Activated T-cell treated with anti-CD3 and anti-CD28 coated beads for 24 hours (primary cell): ENCODE results near the gene GSPT1.

ENCODE experiments used
- DNase-seq: peaks from one replicate; pipeline ENCODE4 v3.0.0-alpha.2; 2020; ENCODE audit warnings: low read depth

The GSPT1 gene

GRCh38 chr16:11913425-11914079 is 2.2 kb downstream of the GSPT1 start:
- DNase-seq = no peak

DNA sequence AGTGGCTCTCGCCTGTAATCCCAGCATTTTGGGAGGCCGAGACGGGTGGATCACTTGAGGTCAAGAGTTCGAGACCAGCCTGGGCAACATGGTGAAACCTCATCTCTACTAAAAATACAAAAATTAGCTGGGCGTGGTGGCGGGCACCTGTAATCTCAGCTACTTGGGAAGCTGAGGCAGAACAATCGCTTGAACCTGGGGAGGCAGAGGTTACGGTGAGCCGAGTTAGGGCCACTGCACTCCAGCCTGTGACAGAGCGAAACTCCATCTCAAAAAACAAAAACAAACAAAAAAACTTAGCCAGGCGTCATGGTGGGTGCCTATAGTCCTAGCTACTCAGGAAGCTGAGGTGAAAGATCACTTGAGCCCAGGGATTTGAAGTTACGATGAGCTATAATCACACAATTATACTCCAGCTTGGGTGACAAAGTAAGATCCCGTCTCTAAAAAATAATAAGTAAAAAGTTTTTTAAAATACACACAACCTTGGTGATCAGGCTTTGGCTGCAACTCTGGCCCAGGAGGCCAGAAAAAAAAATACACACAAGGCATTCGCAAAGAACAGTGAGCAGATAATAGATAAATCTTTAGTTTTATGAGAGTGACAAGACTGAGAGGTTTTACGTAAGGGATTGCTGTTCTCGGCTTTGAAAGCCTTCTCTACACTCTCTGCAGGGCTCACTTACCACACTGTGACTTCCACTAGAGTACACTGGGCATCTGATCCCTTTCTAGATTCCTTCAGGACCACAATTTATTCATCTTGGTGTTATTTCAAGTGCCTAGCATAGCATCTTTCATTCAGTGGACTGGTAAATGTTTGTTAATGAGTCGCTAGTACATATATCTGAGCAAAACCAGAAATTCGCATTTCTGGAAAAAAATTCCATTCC is 5.9 kb downstream of the GSPT1 start:
- DNase-seq = no peak

GRCh38 chr16:11907160-11907970 is 8.4 kb downstream of the GSPT1 start:
- DNase-seq = no peak

GRCh38 chr16:11903906-11904305 is 11.8 kb downstream of the GSPT1 start:
- no peak for DNase-seq

DNA sequence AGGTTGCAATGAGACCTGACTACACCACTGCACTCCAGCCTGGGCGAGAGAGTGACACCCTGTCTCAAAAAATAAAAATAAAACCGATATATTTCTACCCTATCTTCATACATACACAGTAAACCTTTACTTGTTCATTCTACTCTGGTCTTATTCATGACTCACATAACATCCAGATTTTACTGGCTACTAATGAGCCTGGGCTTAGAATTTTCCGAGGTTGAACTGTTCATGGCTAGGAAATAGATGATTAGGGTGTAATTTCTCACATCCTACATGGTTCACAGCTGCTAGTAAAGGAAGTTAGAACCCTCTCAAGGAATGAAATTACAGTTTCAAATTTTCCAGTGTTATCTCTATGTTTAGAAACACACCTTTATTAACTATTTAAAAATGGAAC is 14.7 kb downstream of the GSPT1 start:
- DNase-seq = no peak

DNA sequence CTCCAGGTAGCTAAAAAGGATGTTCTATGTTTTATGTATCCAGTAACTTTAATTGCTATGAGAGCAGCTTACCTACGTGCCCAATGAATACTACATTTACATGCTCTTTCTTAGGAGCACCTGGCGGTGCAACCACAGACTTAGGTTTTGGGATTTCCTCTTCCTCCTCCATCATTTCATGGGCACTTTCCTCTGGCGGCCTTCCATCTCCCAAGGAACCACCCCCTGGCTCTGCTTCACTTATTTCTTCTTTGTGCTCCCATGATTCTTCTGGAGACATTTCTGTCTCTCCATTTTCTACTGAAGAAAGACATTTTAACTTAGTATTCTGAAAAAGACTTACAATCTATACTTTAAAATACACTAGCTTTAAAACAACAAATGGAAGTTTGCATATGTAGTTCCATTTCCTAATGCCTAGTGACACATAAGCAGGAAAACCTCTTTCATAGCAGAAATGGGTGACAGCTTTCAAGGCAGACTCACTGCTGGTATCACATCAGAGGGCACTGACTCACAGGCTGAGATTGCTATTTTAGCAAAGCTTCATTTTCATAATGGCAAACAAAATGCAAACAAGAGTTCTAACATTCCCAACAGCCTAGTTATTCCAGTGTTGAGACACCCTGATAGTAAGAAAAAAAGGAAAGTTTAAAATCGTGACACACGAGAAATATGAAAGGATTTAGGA is 19.1 kb downstream of the GSPT1 start:
- DNase-seq = no peak

DNA sequence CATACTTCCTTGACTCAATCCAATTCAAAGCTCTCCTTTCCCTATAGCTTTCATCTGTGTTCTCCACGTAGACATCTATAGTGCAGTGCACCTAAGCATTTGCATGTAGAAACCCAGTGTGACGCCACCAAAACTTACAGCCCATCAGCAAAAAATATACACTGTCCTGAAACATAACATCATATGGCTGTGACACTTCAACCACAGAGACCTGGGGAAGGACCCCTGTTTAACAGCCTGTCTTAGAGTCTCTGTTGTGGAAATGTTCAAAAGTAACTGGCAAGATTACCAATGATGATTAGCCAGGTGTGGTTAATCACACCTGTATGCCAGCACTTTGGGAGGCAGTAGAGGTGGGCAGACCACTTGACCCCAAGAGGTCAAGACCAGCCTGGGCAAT is 22.2 kb downstream of the GSPT1 start:
- no peak for DNase-seq

DNA sequence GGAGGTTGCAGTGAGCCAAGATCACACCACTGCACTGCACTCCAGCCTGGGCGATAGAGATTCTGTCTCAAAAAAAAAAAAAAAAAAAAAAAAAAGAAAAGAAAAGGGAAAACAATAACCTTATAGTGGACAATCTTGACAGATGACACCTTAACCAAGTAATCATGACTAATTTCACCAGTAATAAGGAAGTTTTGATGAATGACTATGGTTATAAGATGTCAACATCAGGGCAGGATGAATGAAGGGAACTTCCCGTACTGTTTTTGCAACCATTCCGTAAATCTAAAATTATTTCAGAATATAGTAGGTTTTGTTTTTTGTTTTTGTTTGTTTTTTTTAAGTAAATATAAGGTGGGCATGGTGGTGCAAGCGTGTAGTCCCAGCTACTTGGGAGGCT is 23.0 kb downstream of the GSPT1 start:
- DNase-seq = no peak

- DNase-seq = no peak
Measured at GRCh38 chr16:11890231-11890965, 25.4 kb downstream of the GSPT1 start.

DNA sequence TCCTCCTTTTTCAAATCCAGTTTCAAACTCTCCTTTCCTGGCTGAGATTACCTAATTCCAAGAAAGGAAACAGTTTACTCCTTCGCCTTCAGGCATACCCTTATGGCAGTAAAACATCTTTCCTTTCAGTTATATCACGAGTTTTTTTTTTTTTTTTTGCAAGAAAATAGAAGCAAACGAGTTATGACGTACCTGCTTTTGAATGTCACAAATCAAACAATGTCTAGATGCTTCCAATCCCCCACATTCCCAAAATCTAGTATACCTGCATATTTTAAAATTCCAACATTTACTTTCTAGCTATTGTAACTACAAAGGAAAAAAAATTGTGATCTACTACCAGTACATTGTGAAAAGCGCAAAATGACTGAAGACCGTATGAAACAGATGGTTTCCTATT is 28.9 kb downstream of the GSPT1 start:
- no peak for DNase-seq

GRCh38 chr16:11884035-11884434 is 31.7 kb downstream of the GSPT1 start:
- no peak for DNase-seq

GRCh38 chr16:11880007-11880406 is 35.7 kb downstream of the GSPT1 start:
- no peak for DNase-seq

- DNase-seq = no peak
Measured at GRCh38 chr16:11877374-11877773, 38.4 kb downstream of the GSPT1 start.

- no peak for DNase-seq
Measured at GRCh38 chr16:11876306-11876705, 39.5 kb downstream of the GSPT1 start.

DNA sequence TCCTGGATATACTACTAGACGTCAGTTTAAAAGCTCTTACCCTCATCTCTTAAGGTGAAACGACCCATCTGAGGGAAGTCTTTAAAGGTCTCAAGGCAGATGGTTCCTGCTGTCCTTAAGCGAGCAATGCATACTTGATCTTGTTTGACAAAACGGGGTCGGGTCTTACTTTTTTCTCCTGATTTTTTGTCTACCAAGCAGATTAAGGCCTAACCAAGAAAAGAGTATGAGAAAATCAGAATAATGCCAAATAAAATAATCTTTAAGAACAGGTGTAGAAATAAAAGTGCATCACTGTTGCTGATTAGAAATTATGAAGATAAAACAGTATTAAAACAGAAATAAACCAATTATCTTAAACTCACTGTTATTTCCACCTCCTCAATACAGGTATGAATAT is 40.0 kb downstream of the GSPT1 start:
- no peak for DNase-seq

DNA sequence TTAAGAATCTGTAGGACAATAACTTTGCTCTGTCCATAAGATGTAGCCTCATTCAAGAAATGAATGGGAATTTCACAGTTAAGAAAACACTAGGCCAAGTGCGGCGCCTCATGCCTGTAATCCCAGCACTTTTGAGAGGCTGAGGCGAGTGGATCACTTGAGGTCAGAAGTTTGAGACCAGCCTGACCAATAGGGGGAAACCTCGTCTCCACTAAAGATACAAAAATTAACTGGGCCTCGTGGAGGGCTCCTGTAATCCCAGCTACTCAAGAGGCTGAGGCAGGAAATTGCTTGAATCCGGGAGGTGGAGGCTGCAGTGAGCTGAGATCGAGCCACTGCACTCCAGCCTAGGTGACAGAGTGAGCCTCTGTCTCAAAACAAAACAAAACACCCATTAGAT is 44.6 kb downstream of the GSPT1 start:
- DNase-seq = no peak

DNA sequence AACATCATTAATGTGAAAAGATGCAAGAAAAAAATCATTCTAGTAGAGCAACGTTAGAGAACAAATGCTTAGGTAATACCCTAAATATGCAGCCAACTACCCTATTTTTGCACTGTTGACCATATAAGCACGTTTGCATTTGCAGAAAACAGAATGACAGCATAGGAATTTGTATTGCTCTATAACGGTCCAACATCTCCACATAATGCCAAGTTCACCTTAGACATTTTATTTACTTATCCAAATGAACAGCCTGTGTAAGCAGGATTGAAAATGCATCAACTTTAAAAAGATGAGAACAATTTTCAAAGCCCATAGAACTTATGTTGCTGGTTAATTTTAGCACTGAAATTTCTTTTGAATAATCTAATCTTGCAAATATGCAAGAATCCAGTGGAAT is 45.4 kb downstream of the GSPT1 start:
- no peak for DNase-seq

DNA sequence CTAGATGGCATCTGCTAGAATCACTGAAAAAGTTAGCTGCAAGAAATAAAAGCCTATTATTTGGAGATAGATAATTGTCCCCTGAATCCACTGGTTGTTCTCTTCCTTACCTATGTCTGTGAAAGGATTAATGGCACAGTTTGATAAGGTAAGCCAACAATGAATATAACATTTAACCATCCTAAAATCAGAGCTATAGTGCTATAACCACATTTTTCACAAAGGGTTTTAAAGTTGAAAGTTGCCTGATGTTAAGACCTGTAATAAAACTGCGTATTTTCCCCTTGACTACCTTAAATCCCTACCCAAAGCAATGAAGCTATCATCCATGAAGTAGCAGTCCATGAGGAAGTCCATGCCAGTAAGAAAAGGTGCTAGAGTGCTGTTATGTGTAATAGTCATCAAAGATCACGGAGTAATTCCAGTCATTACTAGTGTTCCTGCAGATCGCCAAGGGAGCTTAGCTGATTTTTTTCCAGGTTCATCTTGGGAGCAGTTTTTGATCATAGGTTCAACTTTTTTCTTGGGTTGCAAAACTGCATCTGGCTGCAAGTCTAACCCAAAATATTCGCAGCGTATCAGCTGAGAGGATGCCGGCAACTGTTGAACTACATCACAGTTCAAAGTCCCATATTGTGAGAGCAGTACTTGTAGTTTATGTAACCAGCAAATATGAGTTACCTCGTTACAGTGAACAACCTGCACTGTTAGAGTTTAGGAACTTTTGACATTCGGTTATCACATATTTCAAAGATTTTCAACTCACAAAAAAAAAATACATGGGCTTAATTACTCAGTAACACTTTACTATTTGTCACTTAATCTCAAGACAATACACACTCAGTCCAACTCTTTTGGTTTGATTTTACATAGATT is 46.2 kb downstream of the GSPT1 start:
- DNase-seq = no peak

- DNase-seq = no peak
Measured at GRCh38 chr16:11868412-11868980, 47.3 kb downstream of the GSPT1 start.

DNA sequence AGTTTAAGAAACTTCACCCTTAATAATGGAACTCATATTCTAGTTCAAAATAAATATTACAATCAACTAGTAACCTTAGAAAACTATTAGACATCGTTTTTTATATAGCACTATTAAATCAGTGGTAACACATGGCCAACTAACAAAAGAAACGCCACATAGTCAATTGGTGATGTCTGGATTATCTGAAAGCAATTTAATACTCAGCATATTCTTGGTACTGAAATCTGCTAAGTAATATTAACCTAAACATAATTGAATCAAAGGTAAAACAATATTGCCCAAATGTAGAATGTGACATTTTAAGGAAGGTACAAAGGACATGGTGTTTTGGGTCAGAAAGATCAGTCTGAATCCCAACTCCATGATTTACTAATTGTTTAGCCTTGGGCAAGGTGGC is 53.3 kb downstream of the GSPT1 start:
- DNase-seq = no peak
